DOHH2 (cell line): ENCODE measurements around the gene EIF5A.

ENCODE experiments used
- EZH2phosphoT487 ChIP-seq: fragments of 200-600 bp; sonication (generic); IDR thresholded peaks from 2 replicates; pipeline ENCODE4 v1.6.1; 2017; ENCODE audit warnings: borderline replicate concordance, mild to moderate bottlenecking, antibody characterized with exemption, low read length, moderate library complexity, mixed read lengths
- TF ChIP-seq, protein P1 (sequence below): fragments of 200-600 bp; sonication (generic); IDR thresholded peaks from one replicate; pipeline ENCODE4 v1.5.1; 2014; ENCODE audit warnings: antibody characterized with exemption, mild to moderate bottlenecking, low read depth, low read length; ENCODE audit not compliant: poor library complexity, severe bottlenecking

DNA sequence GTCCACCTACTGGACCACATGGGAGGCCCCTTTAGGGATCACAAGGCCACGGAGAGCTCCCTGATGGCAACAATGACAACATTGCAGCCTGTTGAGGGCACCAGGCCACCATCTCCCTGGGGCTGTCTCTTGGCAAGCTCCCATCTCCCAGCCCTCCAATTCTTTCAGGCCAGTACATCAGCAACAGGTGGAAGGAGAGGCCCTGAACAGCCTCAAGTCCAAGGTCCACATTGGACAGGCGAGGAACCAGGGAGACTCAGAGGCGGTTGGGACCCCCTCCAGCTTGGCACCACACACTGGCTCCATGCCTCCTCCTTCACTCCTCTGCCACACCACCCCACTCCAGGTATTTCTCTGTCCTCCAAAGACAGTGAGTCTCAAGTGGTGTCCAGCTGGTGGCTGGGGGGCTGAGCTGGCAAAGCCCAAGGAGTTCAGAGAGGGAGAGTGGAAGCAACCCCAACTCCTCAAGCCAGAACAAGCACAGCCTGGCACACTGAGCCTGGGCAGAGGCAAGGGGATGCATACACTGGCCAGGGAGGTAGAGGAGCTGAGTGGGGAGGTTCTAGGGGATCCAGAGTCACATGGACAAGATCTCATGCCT is 27.6 kb downstream of the EIF5A start:
- TF ChIP-seq, protein P1, sequence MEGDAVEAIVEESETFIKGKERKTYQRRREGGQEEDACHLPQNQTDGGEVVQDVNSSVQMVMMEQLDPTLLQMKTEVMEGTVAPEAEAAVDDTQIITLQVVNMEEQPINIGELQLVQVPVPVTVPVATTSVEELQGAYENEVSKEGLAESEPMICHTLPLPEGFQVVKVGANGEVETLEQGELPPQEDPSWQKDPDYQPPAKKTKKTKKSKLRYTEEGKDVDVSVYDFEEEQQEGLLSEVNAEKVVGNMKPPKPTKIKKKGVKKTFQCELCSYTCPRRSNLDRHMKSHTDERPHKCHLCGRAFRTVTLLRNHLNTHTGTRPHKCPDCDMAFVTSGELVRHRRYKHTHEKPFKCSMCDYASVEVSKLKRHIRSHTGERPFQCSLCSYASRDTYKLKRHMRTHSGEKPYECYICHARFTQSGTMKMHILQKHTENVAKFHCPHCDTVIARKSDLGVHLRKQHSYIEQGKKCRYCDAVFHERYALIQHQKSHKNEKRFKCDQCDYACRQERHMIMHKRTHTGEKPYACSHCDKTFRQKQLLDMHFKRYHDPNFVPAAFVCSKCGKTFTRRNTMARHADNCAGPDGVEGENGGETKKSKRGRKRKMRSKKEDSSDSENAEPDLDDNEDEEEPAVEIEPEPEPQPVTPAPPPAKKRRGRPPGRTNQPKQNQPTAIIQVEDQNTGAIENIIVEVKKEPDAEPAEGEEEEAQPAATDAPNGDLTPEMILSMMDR, result no peak
- no peak for TF ChIP-seq EZH2phosphoT487
